Ovary (tissue), 9 donors: ENCODE results near the gene AMBRA1. TPM values are rescaled to one million over a fixed set of nuclear protein-coding genes. Genes with fewer than 3 reads are reported as not detected.

Experiments
- DNase-seq, 5 donors: peaks; one replicate each; pipeline ENCODE4 v3.0.0-alpha.2; 2019 to 2020
- H3K27ac ChIP-seq, 2 donors: fragments of 200-600 bp; one replicate each; pipeline versions ENCODE4 v1.5.1 to v1.8.0; 2019 to 2022
- H3K27me3 ChIP-seq: fragments of 200-600 bp; one replicate; pipeline ENCODE4 v1.8.0; 2022
- H3K36me3 ChIP-seq: fragments of 200-600 bp; sonication (generic); one replicate; pipeline ENCODE4 v1.5.1; 2019
- H3K4me1 ChIP-seq: one replicate; pipeline ENCODE4 v1.8.1; 2013; ENCODE audit warnings: mild to moderate bottlenecking, moderate library complexity; ENCODE audit not compliant: insufficient read depth
- H3K4me3 ChIP-seq: fragments of 200-600 bp; sonication (generic); one replicate; pipeline ENCODE4 v1.5.1; 2017
- H3K9me3 ChIP-seq, 2 donors: fragments of 200-600 bp in 1 of 2; sonication (generic) in 1 of 2; one replicate each; pipeline versions ENCODE4 v1.5.1 to v1.8.1; 2013 to 2019; ENCODE audit warnings: mild to moderate bottlenecking in 1 of 2, moderate library complexity in 1 of 2
- EP300 ChIP-seq: sonication (generic); formaldehyde crosslinking; IDR thresholded peaks from one replicate; pipeline ENCODE4 v1.6.1; 2017; ENCODE audit warnings: antibody characterized with exemption
- POLR2A ChIP-seq: fragments of 450-650 bp; IDR thresholded peaks from one replicate; pipeline ENCODE4 v1.6.1; 2017; ENCODE audit warnings: antibody characterized with exemption, mild to moderate bottlenecking, moderate library complexity
- WGBS, 3 donors: extraction: QIAGEN DNeasy Blood & Tissue Kit in 1 of 3; methylation state at CpG; one replicate each; pipeline versions ENCODE4 v1.1.5 to v1.1.7; 2013 to 2017; 5-methylcytosine and 5-hydroxymethylcytosine counted together
- intact Hi-C, 4 donors: fragments of 100-400 bp; cut with DNase I; formaldehyde crosslinking; loops; one replicate each; pipeline versions ENCODE4 v1.11.0 to v1.15.1; 2022 to 2023
- polyA plus RNA-seq, 2 donors: library from polyadenylated mRNA; stranded (reverse); fragments of 200-250 nt in 1 of 2; fragments of 350-450 nt in 1 of 2; fragmentation: Illumina TruSeq in 1 of 2; extraction: RNeasy Lipid Tissue Mini Kit (QIAGEN cat#74804) in 1 of 2; gene quantifications; one replicate each; pipeline ENCODE4 v1.2.3, GENCODE V29; 2013 to 2014
- total RNA-seq, 7 donors: library from RNA; depleted of rRNA in 2 of 7; stranded (reverse); fragments of >200 nt in 2 of 7; fragmentation: NEBNext Ultra II Directional in 3 of 7; extraction: Animal tissue kit (Norgen Biotek cat#: 25700) in 3 of 7; gene quantifications; one replicate each; pipeline versions ENCODE4 v1.1.0 to v1.2.4, GENCODE V29; 2016 to 2023
- TF ChIP-seq, protein P1 (sequence below), 3 donors: fragments of 450-650 bp in 2 of 3; fragments of 200-600 bp in 1 of 3; IDR thresholded peaks; one replicate each; pipeline versions ENCODE4 v1.5.1 to v1.8.0; 2016 to 2022; ENCODE audit warnings: antibody characterized with exemption in 3 of 3, mild to moderate bottlenecking in 1 of 3
- donor health status: DM: no; HTN: no; CAD: no; lungs with moderate emphysema.
- donor health status: DM: no; HTN: no; CAD: no.
- donor health status: Bipolar disorder and iron deficiency.
- donor health status: DM: yes; HTN: yes; CAD: no.
- donor health status: DM: no; HTN: no; CAD: no.
- donor health status: DM: yes; HTN: yes; CAD: no.

AMBRA1 gene
- total and polyA plus RNA-seq, 9 donors: 18.7 to 38.1 (median 30.1) TPM

- no peak for DNase-seq
- no peaks in the 10 kb centered on the region for H3K4me1 ChIP-seq
- WGBS, 3 donors: 77 to 83% (median 78%) methylated on average over 6 of the region's 6 CpGs
- intact Hi-C loops: no loop called here
- no peak overlapping the region for H3K27ac ChIP-seq
- H3K9me3 ChIP-seq: no peaks in the 10 kb centered on the region
- TF ChIP-seq EP300 (no peak), POLR2A (no peak)
- TF ChIP-seq, protein P1, sequence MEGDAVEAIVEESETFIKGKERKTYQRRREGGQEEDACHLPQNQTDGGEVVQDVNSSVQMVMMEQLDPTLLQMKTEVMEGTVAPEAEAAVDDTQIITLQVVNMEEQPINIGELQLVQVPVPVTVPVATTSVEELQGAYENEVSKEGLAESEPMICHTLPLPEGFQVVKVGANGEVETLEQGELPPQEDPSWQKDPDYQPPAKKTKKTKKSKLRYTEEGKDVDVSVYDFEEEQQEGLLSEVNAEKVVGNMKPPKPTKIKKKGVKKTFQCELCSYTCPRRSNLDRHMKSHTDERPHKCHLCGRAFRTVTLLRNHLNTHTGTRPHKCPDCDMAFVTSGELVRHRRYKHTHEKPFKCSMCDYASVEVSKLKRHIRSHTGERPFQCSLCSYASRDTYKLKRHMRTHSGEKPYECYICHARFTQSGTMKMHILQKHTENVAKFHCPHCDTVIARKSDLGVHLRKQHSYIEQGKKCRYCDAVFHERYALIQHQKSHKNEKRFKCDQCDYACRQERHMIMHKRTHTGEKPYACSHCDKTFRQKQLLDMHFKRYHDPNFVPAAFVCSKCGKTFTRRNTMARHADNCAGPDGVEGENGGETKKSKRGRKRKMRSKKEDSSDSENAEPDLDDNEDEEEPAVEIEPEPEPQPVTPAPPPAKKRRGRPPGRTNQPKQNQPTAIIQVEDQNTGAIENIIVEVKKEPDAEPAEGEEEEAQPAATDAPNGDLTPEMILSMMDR (IDR thresholded peaks at IDR 0.05): no peak
- no peaks in the 10 kb centered on the region for H3K27me3 ChIP-seq
- no peaks in the 10 kb centered on the region for H3K36me3 ChIP-seq
- no peak overlapping the region for H3K4me3 ChIP-seq
These were observed 35.1 kb upstream of the AMBRA1 start for GRCh38 chr11:46628961-46629360.

DNA sequence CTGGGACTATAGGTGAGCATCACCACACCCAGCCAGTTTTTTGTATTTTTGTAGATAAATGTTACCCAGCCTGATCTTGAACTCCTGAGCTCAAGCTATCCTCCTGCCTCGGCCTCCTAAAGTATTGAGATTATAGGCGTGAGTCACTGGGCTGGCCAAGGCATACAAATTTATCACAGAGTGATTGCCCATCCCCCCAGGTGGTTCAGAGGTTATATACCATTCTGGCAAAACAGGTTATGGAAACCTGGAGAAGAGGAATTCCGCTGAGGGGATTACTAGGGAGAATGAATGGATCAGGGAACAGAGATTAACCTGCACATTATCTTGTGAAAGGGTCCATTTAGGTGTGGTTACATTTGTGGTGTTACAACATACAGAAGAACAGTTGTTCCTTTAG is 31.6 kb upstream of the AMBRA1 start:
- TF ChIP-seq POLR2A: no peak
- TF ChIP-seq, protein P1 (IDR thresholded peaks at IDR 0.05): no peak
- no peak for TF ChIP-seq EP300
- H3K4me3 ChIP-seq: no peak overlapping the region
- no peak overlapping the region for H3K27ac ChIP-seq
- intact Hi-C loops: no loop called here
- no peaks in the 10 kb centered on the region for H3K9me3 ChIP-seq
- DNase-seq: no peak
- WGBS, 3 donors: 95% methylated on average over 3 of the region's 3 CpGs
- no peaks in the 10 kb centered on the region for H3K36me3 ChIP-seq
- H3K27me3 ChIP-seq: no peaks in the 10 kb centered on the region
- H3K4me1 ChIP-seq: no peaks in the 10 kb centered on the region

DNA sequence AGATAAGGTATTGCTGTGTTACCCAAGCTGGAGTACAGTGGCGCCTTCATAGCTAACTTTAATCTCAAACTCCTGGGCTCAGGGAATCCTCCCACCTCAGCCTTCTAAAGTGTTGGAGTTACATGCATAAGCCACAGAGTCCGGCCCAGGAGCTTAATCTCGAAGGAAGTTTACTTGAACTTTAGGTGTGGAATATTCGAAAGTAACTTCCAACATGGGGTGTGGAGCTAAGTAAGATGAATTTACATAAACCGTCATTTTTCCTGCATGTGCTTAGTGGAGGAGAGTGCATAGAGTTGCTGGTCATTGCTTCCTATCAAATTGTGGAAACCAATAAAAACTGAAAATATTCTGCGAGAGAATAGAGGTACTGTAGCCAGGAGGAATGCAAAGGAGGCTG is 25.0 kb upstream of the AMBRA1 start:
- Histone ChIP-seq H3K27me3 (no peaks in the 10 kb centered on the region), H3K4me1 (peaks cover 1% of the 10 kb centered on the region), H3K4me3 (peak overlapping the region; percentile 99), H3K27ac (no peak overlapping the region), H3K9me3 (no peaks in the 10 kb centered on the region), H3K36me3 (no peaks in the 10 kb centered on the region)
- intact Hi-C loops: loop anchor here (5.0 to 10.0 kb wide), 3 partner anchors 224 to 234 kb away; partner anchors contain the start of genes MDK (in 2 of the 4) and CHRM4 (in 1 of the 4)
- TF ChIP-seq EP300 (no peak), POLR2A (no peak)
- TF ChIP-seq, protein P1 (IDR thresholded peaks at IDR 0.05): no peak
- 30 to 42% (median 36%) methylated on average over 6 of the region's 6 CpGs for WGBS, 3 donors
- no peak for DNase-seq

DNA sequence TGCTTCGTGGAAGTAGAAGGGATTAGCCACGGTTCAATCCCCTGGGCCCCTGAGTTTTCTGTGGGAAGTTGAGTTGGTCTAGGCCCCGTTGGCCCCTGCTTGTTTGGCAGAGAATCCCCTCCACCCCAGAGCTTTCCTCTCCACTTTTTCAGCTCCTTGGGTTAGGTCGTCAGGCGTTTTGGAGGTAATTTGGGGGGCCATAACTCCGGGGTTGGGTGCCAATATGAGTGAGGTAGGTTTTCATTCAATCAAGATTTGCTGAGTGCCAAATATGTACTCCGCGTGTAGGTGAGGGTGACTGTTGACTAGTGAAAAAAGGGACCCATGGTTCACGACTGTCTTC is 24.1 kb upstream of the AMBRA1 start:
- Histone ChIP-seq H3K4me1 (peaks cover 1% of the 10 kb centered on the region), H3K4me3 (peak overlapping the region; percentile 99), H3K9me3 (no peaks in the 10 kb centered on the region), H3K27me3 (no peaks in the 10 kb centered on the region), H3K27ac (peak overlapping the region; percentile 88 to 93), H3K36me3 (no peaks in the 10 kb centered on the region)
- 1 to 2% (median 2%) methylated on average over 9 of the region's 9 CpGs for WGBS, 3 donors
- DNase-seq: no peak
- intact Hi-C loops: loop anchor here (5.0 to 10.0 kb wide), 3 partner anchors 223 to 233 kb away; partner anchors contain the start of genes MDK (in 2 of the 4) and CHRM4 (in 1 of the 4)
- TF ChIP-seq EP300 (no peak), POLR2A (no peak)
- TF ChIP-seq, protein P1 (IDR thresholded peaks at IDR 0.05): no peak
